ENCODE data around the gene ICAM5.

DNA sequence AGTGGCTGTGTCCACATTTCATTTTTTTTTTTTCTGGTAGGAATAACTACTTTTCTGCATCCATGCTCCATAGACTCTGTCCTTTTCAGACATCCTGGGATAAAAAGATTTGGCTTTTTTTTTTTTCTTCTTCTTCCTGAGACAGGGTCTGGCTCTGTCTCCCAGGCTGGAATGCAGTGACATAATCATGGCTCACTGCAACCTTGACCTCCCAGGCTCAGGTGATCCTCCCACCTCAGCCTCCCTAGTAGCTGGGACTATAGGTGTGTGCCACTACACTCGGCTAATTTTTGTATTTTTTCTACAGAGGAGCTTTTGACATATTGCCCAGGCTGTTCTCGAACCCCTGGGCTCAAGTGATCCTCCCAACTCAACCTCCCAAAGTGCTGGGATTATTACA, 53.7 kb downstream of the ICAM5 start:
- TF ChIP-seq, protein P1, sequence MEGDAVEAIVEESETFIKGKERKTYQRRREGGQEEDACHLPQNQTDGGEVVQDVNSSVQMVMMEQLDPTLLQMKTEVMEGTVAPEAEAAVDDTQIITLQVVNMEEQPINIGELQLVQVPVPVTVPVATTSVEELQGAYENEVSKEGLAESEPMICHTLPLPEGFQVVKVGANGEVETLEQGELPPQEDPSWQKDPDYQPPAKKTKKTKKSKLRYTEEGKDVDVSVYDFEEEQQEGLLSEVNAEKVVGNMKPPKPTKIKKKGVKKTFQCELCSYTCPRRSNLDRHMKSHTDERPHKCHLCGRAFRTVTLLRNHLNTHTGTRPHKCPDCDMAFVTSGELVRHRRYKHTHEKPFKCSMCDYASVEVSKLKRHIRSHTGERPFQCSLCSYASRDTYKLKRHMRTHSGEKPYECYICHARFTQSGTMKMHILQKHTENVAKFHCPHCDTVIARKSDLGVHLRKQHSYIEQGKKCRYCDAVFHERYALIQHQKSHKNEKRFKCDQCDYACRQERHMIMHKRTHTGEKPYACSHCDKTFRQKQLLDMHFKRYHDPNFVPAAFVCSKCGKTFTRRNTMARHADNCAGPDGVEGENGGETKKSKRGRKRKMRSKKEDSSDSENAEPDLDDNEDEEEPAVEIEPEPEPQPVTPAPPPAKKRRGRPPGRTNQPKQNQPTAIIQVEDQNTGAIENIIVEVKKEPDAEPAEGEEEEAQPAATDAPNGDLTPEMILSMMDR (IDR thresholded peaks at IDR 0.05), result no peak
- TF ChIP-seq EZH2 (IDR thresholded peaks at IDR 0.05), result no peak
